HG03342 (cell line): ENCODE measurements around the gene ITIH4.

Source experiments
- ATAC-seq: cut with Tn5 transposase; IDR thresholded peaks from one replicate; pipeline ENCODE4 v1.9.1; 2021; ENCODE audit warnings: mild to moderate bottlenecking, moderate library complexity; ENCODE audit not compliant: unreplicated experiment

ITIH4 gene

DNA sequence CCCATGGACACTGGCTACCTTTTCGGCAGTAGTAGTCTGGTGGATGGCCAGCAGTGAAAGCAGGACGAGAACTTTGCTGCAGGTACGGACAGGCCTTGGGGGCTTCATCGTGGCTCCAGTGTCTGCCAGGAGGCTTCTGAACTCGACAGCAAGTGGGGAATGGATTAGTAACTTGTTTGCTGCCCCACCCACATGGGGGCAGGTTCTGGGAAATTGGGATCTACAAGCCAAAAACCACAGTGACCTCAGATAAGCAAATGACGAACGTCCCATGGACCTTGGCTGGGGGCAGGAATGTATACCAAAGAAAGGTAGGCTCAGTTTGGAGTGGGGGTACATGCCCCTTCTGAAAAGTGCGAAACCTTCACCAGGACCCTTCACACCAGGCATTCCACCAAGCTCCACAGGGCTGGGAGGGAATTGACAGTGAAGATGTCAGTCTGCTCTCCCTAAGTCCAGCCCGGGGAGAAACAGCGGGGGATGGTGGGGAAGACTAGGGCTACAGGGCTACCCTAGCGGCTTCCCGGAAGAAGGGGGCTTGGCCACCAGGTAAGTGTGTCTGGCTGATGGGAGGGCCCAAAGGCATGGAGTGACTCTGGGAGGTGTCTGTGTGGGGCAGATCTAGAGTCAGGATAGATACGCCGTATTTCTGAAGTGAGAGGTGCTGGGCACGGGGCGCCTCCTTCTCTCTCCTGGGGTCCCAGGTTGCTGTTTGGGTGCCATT lies at the start of gene ITIH4:
TSS of gene ITIH4 (minus strand) at position 138 of the 724 bp plus-strand sequence. CDS start at position 108, 30 bp downstream.
- ATAC-seq: no peak

- no peak for ATAC-seq
These were observed 49.6 kb upstream of the ITIH4 start for GRCh38 chr3:52880047-52880446.

DNA sequence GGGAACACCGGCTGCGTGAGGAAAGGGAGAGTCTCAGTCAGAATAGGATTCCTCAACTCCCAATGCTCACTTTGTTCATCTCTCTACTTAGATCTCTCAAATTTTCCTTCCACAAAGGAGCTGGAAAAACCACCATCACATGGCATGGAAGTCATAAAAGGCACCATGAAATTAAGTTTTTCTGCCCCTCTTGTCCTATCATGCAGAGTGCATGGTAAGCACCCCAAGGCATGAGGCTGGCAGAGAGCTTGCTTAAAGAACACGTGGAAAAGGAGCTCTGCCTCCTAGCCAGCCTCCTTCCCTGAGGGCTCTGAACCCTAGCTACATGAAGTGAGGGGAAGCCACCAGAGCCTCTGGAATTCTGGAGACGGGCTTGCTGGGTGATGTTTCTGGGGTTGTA lies 49.1 kb upstream of the ITIH4 start:
- ATAC-seq: no peak

DNA sequence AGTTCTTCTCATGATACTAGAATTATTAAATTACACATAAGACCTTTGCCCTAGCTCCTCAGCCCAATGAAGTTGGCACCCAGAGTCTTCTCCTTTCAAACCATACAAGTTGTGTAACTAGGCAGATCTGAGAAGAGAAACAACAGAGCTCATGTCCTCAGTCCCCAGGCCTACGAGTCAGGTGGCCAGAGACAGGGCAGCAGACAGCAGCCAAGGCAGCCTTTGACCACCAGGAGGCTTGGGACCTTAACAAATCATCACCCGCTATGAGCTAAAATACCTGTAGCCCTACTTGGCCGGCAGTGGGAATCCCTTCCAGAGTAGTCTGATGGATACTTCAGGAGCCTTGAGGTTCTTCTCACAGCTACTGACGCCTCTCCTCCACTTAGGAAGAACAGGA lies 48.6 kb upstream of the ITIH4 start:
- no peak for ATAC-seq

GRCh38 chr3:52877085-52877484 lies 46.6 kb upstream of the ITIH4 start:
- ATAC-seq: no peak

GRCh38 chr3:52874864-52875587 lies 44.6 kb upstream of the ITIH4 start:
- no peak for ATAC-seq

DNA sequence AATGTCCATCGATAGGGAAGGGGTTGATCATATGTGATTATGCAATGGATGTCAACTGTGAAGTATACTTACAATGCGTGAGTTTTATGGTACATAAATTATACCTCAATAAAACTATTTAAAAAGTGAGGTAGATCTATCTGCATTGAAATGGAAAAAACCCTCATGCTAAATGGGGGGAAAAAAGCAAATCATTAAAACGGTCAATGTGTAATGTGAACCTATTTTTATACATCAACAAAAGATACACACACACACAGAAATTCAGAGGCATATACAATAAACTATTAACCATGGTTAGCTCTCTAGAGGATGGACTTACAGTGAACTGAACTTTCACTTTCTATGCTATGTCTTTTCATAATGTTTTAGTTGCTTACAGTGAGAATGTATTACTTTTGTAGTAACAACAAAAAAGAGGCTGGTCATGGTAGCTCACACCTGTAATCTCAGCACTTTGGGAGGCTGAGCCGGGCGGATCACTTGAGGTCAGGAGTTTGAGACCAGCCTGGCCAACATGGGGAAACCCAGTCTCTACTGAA lies 43.8 kb upstream of the ITIH4 start:
- ATAC-seq: no peak

- ATAC-seq: no peak
These were observed 43.1 kb upstream of the ITIH4 start for GRCh38 chr3:52873433-52874159.

DNA sequence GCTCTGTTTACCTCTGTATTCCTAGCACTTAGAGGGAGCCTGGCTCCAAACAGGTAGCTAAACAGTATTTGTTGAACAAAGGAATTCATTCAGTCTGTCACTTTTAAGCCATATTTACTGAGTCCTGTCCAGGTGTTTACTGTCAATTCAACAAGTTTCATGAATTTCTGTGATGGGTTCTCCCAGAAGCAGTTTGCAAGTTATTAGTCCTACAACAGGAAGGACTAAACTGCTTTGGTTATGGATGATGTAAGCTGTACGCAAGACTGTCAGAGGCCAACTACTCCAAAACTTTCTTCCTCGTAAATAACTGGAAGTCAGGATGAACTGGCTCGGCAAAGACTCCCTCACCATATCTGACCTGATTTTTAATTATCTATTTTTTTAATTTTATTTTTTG lies 41.8 kb upstream of the ITIH4 start:
- no peak for ATAC-seq

GRCh38 chr3:52871761-52872160 lies 41.3 kb upstream of the ITIH4 start:
- no peak for ATAC-seq

DNA sequence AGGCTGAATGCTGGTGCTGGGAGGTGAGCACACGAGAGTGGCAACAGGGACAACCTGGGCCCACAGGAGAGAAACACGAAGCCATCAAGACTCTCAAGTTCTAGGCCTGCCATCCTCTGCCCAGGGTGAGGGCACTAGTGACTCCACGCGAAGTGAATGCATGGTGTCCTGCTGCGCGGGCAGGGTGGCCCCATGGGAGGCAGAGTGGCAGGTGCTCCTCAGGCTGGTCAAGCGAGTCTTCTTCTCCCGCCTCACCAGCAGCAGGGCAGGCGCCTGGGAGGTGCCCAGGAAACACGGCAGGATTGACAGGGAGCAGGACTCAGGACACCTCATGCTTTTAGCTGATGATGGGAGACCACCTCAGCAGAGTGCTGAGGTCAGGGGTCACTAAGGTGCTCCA lies 40.0 kb upstream of the ITIH4 start:
- no peak for ATAC-seq

DNA sequence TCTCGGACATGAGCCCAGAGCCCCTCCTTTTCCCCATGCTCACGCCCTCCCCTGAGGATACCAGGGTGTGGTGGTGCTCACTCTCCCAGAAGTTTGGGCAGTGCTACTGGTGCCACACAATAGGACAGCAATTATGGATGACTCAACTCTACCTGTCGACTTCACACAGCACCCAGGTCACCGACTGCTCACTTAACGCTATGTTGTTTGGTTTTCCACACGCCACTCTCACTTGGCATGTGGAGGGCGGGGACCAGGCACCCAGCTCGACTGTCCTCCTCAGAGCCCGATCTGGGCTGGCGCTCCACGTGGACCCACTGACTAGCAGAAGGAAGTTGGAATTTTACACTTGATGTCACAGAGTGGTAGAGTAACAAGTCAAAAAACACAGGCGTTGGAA lies 36.0 kb upstream of the ITIH4 start:
- no peak for ATAC-seq

DNA sequence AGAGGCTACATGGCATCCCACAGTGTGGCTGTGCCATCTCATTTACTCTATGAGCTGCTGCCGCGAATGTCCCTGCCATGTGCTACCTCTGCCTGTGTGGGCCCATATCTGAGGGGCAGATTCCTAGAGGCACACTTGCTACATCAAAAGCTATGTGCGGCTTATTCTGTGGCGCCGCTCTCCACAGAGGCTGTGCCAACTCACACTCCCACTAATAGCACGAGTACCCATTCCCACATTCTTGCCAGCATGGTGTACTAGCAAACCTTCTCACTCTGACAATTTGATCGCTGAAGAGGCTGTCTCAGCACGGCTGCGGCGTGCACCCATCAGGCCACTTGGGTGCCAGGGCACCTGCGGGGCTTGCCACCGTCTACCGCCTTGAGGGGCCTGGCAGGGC lies 35.5 kb upstream of the ITIH4 start:
- ATAC-seq: no peak

GRCh38 chr3:52860424-52860768 lies 29.9 kb upstream of the ITIH4 start:
- ATAC-seq: no peak

DNA sequence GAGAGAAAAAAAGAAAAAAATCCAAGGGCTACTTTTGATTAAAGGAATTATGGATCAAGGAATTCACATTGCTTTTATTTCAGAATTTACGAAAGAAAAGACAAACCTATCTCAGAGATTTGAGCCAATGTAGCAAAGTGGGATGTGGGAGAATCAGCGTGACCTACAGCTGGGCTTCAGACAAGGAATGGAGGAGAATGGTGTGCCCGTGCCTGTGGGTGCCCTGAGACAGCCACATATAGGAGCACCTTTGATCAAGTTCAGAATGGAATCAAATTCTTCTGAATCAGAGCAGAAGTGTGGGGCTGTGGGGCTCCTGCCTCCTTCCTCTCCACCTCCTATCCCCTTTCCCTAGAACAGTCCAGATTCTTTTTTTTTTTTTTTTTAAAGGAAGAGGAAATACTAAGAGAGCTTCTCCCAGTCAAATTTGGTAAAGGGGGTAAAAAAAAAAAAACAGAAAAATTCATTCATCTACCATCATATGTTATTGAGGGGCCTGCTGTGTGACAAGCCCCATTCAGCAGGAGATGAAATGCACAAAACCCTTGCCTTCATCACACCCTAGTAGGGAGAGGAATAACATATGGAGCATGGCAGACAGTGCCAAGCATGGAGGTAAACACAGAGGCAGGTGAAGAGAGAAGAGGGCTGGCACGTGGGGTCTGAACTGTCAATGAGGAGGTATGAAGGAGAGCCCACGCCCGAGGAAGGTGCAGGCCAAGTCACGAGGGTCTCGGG lies 29.4 kb upstream of the ITIH4 start:
- no peak for ATAC-seq

DNA sequence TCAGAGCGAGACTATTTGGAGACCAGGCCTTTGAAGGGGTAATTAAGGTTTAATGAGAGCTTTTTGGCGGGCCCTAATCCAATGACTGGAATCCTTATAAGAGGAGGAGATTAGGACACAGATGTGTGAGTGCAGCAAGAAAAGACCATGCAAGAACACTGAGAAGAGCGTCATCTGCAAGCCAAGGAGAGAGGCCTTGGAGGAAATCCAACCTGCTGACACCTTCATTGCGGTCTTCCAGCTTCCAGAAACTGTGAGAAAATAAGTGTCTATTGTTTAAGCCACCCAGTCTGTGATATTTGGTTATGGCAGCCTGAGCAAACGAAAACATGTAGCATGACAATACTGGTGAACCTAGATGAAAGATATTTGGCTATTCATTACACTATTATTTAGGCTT lies 27.4 kb upstream of the ITIH4 start:
- no peak for ATAC-seq

DNA sequence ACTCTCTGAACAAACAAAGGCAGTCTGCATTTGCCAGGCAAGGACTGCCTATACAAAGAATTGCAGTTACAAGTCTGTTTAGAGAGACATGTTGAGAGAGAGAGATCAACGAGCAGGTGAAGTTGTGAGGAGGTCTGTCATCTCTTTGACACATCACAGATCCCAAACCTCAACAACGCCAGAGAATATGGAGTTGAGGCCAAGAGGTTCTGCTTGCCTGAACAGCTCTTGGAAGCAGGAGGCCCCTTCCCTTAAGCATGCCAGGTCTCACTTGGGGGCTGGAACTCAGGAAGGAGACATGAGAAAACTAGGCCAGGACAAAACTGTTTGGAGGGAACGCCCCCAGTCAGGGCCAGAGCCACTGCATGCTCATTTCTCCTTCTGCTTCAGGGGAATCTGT lies 26.7 kb upstream of the ITIH4 start:
- no peak for ATAC-seq

- no peak for ATAC-seq
These were observed 26.2 kb upstream of the ITIH4 start for GRCh38 chr3:52856666-52857065.

- no peak for ATAC-seq
These were observed 23.5 kb upstream of the ITIH4 start for GRCh38 chr3:52854013-52854412.

- no peak for ATAC-seq
These were observed 21.9 kb upstream of the ITIH4 start for GRCh38 chr3:52852419-52852818.

GRCh38 chr3:52851348-52851747 lies 20.9 kb upstream of the ITIH4 start:
- no peak for ATAC-seq
